GM12875 (cell line): ENCODE measurements around the gene HCFC2.
"Not testable (repeated sequence)": the region's sequence is repeated elsewhere in the genome, so short reads cannot be mapped to it uniquely, and the experiment has no call there.

Experiments used
- H3K4me3 ChIP-seq: one replicate; pipeline ENCODE4 v1.5.1; 2011; ENCODE audit warnings: low read depth, low read length, control low read depth
- CTCF ChIP-seq: IDR thresholded peaks from 2 replicates; pipeline ENCODE4 v1.5.1; 2011; ENCODE audit warnings: low read depth, mild to moderate bottlenecking, control low read depth, inconsistent platforms, low read length, moderate library complexity, borderline replicate concordance; ENCODE audit not compliant: insufficient read depth

Gene HCFC2

DNA sequence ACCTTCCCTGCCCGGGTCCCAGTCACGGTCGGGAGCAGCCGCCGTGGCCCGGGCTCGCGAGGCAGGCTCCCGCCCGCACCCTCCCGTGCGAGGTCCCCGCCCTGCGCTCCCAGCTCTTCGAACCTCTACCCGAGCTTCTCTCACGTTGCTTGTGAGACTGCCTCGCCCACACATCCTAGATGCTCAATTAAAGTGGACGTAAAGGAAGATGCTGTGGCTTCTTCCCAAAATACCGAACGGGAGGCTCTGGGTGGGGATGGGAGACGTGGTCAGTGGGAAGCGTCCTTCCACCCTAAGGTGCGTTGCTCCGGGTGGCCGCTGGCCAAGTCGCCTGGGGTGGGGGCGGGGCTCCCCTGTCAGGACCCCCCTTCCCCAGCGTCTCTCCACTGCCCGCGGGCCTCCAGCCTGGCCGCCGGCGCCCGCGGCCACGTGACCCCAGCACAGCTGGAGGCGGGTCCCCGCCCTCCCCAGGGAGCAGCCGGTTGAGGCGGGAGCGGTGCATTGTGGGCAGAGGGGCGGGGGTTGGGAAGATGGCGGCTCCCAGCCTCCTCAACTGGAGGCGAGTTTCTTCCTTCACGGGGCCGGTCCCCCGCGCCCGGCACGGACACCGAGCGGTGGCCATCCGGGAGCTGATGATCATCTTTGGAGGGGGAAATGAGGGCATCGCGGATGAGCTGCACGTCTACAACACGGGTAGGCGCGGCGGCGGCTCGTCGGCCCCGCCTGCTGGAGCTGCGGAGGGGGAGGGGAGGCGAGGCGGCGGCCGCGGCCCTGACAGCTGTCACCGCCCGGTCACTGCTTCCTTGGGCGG lies at the start of gene HCFC2:
TSS of gene HCFC2 (plus strand) at position 501 of the 811 bp plus-strand sequence. CDS start at position 531, 30 bp downstream.
- H3K4me3 ChIP-seq, result peak within 1 kb of the TSS; percentile 79
- TF ChIP-seq CTCF, result no peak

DNA sequence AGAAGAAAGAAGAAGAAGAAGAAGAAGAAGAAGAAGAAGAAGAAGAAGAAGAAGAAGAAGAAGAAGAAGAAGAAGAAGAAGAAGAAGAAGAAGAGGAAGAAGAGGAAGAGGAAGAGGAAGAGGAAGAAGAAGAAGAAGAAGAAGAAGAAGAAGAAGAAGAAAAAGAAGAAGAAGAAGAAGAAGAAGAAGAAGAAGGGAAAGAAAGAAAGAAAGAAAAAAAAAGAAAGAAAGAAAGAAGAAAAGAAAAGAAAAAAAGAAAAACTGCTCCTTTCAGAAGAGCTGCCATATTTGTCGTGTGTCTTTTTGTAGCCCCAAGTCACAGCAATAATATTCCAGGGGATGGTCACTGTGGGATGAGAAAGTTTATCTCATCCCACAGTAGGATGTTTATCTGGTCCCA lies 42.5 kb upstream of the HCFC2 start:
- not testable (repeated sequence) for H3K4me3 ChIP-seq

GRCh38 chr12:104022786-104023185 lies 41.5 kb upstream of the HCFC2 start:
- no peak for TF ChIP-seq CTCF

DNA sequence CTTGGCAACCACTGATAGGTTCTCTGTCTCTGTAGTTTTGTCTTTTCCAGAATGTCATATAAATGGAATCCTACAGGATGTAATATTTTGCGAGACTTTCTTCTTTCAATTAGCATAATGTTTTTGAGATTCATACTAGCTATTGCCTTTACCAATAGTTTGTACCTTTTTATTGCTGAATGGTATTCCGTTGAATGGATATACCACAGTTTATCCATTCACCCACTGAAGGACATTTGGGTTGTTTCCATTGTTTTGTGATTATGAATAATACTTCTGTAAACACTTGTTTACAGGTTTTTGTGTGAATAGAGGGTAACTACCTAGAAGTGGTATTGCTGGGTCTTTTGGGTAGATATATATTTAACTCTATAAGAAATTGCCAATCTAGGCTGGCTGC lies 40.6 kb upstream of the HCFC2 start:
- no peak for TF ChIP-seq CTCF
- H3K4me3 ChIP-seq, result no peak overlapping the region

More at GRCh38 chr12:104022786-104023185, 41.5 kb upstream of the HCFC2 start:
- no peak overlapping the region for H3K4me3 ChIP-seq

DNA sequence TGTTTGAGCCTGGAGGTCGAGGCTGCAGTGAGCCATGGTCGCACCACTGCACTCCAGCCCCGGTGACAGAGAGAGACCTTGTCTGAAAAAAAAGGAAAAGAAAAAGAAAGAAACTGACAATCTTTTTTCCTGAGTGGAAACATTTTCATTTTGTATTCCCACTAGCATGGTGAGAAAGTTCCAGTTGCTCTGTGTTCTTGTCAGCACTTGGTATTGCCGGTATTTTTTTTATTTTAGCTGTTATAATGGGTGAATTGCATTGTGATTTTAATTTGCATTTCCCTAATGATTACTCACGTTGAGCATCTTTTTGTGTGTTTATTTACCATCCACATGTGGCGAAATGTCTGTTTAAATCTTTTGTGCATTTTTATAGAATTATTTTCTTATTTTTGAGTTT lies 40.0 kb upstream of the HCFC2 start:
- no peak for TF ChIP-seq CTCF
- H3K4me3 ChIP-seq, result no peak overlapping the region

DNA sequence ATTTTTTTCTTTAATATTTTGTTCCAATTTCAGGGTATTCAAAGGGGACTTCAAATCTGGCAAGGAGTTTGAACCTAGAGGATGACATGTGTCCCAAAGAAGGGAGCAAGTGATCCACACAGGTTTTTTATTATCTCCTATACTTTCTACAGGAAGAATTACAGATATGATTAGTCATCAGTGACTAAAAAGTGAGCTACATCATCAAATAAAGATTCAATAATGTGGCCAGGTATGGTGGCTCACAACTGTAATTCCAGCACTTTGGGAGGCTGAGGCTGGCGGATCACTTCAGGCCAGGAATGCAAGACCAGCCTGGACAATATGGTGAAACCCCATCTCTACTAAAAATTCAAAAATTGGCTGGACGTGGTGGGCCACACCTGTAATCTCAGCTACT lies 38.6 kb upstream of the HCFC2 start:
- no peak for TF ChIP-seq CTCF
- H3K4me3 ChIP-seq, result no peak overlapping the region

- no peak for TF ChIP-seq CTCF
- H3K4me3 ChIP-seq, result no peak overlapping the region
These were observed 37.3 kb upstream of the HCFC2 start for GRCh38 chr12:104026841-104027599.

GRCh38 chr12:104030596-104030995 lies 33.7 kb upstream of the HCFC2 start:
- not testable (repeated sequence) for H3K4me3 ChIP-seq

GRCh38 chr12:104036143-104036542 lies 28.2 kb upstream of the HCFC2 start:
- H3K4me3 ChIP-seq, result not testable (repeated sequence)

DNA sequence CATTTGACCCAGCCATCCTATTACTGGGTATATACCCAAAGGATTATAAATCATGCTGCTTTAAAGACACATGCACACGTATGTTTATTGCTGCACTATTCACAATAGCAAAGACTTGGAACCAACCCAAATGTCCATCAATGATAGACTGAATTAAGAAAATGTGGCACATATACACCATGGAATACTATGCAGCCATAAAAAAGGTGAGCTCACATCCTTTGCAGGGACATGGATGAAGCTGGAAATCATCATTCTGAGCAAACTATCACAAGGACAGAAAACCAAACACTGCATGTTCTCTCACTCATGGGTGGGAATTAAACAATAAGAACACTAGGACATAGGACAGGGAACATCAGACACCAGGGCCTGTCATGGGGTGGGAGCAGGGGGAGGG lies 24.6 kb upstream of the HCFC2 start:
- not testable (repeated sequence) for H3K4me3 ChIP-seq
